Stimulated activated CD4-positive, alpha-beta T cell treated with anti-CD3 and anti-CD28 coated beads, Interleukin-4, amount 100 ng/mL, for 4 hours (primary cell): Measurements from ENCODE around the gene GRN.
A peak's percentile ranks its signal among the peaks of the same experiment; 100 is the strongest.

Source experiments
- DNase-seq, 2 experiments: peaks; one replicate each; pipeline ENCODE4 v3.0.0-alpha.2; 2020

GRN gene

DNA sequence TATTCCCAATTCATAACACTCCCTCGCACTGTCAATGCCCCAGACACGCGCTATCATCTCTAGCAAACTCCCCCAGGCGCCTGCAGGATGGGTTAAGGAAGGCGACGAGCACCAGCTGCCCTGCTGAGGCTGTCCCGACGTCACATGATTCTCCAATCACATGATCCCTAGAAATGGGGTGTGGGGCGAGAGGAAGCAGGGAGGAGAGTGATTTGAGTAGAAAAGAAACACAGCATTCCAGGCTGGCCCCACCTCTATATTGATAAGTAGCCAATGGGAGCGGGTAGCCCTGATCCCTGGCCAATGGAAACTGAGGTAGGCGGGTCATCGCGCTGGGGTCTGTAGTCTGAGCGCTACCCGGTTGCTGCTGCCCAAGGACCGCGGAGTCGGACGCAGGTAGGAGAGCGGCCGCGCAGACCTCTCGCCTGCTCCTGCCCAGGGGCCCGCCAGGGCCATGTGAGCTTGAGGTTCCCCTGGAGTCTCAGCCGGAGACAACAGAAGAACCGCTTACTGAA, at the start of gene GRN:
GRN (plus strand) TSS at position 364 of the 515 bp plus-strand sequence. CDS start 3,863 bp downstream, outside the sequence.
- DNase-seq, result peak; percentile 70 to 79

DNA sequence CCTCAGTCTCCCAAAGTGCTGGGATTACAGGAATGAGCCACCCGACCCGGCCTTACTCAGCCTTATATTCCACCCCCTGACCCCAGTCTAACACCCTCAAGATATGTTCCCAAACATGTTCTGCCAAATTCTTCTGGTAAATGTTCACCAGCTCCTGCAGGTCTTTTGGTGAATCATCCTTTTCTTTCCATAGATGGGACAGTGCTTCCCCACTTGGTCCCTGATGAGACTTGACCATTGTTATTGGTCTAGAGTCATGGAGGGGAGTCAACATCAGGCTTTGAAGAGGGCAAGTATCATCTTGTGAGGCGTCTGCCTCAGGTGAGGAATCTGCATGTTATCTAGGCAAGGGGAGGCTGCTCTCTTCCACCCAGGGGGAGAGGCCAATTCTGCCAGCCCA, 47.1 kb upstream of the GRN start:
- no peak for DNase-seq

DNA sequence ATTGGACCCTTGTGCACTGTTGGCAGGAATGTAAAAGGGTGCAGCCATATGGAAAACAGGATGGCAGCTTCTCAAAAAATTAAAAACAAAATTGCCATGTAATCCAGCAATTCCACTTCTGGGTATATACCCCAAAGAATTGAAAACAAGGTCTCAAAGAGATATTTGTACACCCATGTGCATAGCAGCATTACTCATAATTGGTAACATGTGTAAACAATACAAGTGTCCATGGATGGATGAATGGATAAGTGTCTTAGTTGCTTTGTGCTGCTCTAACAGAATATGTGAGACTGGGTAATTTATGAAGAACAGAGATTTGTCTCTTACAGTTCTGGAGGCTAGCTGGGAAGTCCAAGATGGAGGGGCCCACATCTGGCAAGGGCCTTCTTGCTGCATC, 40.5 kb upstream of the GRN start:
- DNase-seq, result no peak

DNA sequence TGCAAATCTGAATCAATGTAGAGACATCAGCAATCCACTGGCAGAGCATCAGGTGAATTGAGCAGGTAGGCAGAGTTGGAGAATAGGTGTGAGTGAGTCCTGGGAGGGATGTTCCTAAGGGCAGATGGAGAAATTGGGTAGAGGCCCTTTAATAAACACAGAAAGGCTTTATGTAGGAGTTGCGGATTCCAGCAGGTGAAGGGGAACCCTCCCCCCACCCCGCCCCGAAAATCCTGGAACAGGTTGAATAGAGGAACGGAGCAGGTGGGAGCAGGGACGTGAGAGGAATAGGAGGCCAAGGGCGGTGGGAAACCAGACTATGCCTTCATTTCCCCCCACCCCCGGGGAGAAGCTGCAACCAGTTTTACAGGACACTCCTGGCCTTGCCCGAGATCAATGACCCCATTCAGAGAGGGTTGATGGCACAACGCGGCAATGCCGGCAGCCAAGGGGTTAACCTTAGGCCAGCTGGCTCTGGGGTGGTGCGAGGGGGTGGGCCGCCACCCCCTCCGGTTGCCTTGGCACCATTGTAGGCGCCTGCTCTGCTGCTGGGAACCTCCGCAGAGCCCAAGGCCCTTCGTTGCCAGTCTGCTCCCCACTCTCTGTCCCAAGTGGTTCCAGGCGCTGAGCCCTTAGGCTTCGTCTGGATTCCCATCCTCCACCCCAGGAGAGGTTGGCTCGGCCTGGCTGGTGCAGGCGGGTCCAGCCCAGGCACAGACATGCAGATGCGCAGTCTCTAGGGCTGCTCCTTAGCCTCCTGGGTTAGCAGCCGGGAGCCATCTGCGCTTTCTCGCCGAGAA, 37.5 kb upstream of the GRN start:
- no peak for DNase-seq

DNA sequence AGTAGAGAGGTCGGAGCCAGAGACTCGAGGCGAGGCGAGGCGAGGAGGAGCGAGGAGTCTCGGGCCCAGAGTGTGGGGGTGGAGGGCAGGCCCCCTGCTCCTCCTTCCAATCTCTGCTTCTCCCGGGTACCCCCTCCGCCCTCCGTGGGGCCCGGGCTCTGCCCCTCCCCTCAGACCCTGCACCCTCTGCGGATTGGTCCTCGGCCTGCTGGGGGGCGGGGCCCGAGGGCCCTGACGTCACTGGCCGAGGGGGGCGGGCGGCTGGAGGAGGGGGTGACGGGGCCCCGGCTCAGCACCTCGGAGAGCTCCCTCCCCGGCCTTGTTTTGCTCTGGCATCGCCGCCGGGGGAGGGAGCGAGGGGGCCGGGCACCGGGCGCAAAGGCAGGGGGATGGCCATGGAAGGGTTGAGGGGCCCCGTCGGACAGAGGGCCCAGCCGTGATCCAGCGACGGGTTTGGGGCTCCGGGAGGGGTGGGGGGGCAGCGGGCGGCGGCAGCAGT, 36.7 kb upstream of the GRN start, which contains the start of gene RUNDC3A:
RUNDC3A (plus strand) TSS at position 282 of the 499 bp plus-strand sequence. CDS start 232 bp downstream, outside the sequence.
- peak; percentile 79 to 85 for DNase-seq

DNA sequence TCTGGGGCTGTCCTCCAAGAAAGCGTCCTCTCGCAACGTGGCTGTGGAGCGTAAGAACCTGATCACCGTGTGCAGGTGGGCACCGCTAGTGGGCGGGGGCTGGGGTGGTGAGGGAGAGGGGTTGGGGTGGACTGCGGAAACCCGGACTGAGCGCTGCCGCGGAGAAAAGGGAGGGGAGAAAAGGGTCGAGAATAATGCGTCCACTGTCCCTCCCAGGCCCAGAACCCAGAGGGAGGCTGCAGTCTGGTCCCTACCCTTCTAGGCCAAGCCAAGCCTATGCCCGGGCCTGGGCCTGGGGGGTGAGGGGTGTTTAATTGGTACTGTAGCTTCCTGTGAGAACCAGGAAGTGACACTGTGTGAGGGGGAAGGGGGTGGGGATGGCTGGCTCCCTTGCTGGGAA, 36.2 kb upstream of the GRN start:
- no peak for DNase-seq

DNA sequence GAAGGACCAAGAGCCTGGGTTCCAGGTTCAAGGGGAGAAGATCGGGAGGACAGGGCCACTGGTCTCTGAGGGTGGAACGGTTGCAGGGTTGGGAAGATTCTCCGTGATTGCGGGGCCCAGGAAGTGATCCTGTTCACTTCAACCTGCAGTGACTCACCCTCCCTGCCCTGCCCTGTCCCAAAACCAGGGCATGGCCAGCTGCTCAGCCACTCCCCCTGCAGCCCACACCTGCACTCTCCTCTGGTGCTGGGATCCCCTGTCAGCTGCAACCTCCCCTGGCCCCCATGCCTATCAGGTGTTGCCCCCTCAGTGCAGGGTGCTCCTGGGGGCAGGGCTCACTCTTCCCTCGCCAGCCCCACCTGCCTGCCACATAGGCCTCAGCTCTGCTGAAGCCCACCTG, 35.6 kb upstream of the GRN start:
- no peak for DNase-seq

DNA sequence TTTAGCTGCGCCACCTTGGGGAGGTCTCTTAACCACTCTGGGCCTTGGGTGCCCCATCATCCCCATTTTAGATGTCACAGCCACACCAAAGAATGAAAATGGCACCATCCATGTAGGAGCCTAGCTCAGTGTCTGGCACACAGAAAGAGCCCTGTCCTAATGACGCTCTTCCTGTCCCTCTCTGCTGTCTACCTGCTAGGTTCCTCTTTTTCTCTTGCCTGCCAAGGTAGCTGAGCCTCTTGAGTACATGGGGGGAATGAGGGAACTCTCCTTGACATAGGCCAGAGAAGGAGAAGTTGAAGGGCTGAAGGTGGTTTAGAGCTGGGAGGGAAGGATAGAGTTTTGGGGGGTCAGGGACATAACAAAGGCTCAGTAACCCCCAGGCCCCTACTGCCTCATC, 34.9 kb upstream of the GRN start:
- no peak for DNase-seq

DNA sequence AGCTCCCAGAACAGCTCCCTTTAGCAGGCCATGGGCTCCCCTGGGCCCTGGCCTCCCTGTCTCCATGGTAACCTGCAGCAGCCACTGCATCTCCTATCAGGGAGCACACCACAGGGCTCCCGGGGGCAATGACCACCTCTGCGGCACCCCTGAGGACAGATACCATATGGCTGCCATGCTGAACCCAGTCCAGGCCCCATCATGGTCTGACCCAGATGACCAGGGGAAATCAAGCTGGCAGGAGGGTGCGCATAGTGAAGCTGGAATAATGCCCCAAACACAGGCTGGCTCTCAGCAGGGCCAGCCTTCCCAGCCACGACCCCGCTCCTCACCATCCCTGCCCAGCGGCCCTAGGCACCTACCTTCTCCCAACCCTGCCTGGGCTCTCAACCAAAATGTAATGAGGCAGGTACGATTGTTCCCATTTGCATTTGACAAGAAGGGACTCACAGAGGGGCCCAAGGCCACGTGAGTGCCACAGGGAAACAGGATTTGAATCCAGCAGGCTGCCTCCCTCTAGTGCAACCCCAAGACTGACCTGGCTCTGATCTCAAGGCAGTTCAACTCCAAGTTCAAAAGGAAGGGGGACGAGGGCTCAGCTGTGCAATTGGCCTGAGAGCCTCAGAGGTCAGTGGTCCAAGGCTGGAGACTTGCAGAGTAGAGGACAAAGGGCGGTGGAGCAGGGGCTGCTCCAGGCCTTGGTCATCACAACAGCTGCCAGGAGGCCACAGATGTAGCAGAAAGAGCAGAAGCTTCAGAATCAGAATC, 34.3 kb upstream of the GRN start:
- DNase-seq, result no peak

DNA sequence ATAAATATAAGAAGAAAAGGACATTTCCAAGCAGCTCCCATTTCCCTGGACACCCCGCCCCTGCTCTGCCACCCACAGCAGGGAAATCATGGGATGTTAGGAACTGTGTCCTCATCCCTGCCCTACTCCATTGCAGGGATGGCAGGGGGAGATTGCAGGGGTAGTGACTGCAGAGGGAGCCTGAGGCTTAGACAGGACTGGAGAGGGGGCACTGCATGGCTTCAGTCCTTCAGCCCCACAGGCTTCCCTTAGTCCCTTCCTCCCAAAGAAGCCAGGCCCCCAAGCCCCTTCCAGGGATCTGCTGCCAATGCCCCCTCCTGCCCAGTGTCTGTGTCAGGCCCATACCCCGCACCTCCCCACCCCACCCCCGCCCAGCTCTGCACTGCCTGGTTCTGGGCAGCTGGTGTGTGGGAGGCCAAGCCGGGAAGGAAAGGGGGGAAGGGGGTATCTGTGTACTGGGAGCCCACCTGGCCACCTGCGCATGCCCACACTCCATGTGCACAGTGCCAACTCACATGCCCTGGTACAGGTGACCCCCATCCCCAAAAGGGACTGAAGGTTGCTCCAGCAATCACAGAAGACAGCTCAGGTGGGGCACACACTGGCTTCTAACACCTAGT, 33.4 kb upstream of the GRN start:
- DNase-seq, result no peak

DNA sequence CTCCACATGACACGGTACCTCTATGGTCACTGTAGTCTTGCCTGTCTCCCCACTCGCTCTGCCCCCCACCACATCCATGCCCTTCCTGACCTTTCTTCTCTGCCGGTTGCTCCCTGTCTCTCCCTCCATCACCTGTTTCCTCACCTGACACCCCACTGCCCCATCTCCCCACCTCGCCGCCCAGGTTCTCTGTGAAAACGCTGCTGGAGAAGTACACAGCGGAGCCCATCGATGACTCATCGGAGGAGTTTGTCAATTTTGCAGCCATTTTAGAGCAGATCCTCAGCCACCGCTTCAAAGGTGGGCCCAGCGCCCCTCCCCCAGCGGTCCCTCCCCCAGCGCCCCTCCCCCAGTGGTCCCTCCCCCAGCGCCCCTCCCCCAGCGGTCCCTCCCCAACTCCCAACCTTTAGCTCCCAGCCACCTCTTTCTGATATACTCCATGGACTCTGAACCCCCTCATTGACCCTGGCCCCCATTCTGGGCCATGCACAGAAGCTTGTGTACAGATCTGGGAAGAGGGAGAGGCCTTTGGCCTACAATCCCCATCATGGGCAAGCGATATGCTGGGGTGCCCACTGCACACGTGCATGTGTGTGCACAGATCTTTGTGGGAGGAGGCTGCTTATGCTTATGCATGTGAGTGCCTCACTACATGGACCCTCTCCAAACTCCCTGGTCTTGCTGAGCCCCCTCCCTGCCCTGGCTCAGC, 32.6 kb upstream of the GRN start:
- DNase-seq, result no peak

DNA sequence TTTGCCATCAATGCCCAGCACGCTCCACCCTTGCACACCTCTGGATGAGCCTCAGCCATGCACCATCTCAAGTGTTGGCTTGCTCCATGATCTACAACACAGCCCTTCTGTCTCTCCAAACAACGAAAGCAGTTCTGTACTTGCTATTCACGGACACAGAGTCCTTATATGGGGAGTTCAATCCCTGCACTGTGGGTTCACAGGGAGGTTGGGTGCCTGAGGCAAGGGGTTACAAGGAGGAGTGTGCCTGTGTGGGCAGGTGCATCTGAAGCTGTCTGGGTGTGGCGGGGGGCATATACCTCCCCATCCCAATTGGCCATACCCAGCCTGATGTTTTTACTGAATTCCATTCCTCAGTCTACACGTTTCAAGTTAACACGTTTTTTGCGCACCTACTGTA, 31.1 kb upstream of the GRN start:
- no peak for DNase-seq

DNA sequence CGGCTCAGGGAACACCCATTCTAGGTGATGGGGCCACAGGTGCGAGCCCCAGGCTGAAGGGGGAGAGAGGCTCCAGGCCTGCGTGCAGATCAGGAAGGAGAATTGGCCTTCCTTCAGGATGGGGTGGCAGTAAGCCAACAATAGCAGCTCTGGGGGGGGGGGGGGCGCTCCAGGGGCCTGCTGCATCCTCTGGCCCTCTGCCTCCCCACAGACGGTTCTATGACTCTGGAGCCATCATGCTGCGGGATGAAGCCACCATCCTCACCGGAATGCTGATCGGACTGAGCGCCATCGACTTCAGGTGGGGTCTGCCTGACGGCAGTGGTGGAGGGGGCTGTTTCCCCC, 30.6 kb upstream of the GRN start:
- no peak for DNase-seq

DNA sequence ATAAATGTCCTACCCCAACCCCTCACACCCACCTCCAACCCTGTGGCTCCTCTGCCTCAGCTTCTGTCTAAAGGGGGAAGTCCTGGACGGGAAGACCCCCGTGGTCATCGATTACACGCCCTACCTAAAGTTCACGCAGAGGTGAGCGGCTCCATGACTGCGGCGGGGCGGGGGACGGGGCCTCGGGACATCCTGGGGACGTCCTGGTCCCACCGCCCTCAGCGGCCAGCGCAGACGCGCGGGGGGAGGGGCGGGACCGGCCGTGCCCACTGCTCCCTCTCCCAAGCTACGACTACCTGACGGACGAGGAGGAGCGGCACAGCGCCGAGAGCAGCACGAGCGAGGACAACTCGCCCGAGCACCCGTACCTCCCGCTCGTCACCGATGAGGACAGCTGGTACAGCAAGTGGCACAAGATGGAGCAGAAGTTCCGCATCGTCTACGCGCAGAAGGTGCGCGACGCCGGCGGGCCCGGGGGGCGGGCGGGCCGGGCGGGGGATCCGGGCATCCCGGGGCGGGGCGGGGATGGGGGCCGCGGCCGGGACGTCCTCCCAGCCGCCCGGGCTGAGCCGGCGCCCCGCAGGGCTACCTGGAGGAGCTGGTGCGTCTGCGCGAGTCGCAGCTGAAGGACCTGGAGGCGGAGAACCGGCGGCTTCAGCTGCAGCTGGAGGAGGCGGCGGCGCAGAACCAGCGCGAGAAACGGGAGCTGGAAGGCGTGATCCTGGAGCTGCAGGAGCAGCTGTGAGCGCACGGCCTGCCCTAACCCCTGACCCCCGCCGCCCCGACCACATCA, 30.0 kb upstream of the GRN start:
- peak; percentile 35 to 46 for DNase-seq

DNA sequence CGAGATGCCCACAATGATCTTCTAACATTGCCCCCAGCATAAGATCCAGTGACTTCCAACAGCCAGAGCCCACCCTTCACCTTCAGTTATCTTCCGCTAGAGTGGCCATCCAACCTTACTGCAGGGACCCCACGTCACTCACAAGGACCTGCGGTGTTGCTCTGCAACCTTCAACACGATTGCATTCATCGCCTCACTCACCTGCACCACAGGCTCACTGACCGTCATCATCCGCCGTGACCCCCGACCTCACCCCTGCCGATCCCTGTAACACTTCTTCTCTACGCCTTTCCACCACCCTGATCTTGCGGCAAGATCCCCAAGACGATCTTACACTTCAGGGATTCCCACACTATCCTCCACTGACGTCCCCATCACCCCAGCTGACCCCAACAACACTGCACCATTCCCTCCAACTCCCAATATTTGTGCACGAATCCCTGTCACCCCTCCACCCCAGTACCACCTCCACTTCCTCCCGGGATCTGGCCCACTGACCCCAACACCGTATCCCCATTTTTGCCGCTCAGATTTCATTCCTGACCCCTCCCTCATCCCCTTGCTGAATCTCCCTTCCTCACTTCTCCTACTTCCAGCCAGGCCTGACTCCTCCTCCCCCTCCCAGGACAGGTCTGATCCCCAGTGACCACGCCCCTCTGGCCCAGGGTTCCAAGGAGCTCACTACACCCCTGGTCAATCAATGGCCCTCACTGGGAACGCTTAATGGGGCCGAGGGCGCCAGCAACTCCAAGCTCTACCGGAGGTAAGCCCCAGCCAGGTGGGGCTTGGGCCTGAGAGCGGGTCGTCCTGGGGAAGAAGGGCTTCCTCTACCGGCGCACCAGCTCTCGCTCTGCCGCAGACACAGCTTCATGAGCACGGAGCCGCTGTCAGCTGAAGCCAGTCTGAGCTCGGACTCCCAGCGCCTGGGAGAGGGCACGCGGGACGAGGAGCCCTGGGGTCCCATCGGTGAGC, 29.1 kb upstream of the GRN start:
- no peak for DNase-seq

DNA sequence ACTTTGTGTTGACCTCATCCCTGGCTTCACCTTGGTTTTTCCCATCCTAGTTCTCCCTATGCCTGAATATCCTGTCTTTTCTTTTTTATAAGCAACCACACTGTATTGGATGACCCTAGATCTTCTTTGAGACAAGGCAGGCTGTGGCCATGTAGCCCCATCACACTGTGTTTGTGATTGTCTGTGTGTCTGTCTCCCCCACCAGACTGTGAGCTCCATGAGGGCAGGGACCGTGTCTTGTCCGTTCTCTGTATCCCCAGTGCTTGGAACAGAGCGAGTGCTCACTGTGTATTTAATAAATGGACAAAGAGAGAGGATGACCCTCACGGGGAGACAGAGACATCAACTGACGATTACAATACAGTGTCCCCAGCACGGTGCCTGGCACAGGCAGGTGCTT, 27.6 kb upstream of the GRN start:
- no peak for DNase-seq

DNA sequence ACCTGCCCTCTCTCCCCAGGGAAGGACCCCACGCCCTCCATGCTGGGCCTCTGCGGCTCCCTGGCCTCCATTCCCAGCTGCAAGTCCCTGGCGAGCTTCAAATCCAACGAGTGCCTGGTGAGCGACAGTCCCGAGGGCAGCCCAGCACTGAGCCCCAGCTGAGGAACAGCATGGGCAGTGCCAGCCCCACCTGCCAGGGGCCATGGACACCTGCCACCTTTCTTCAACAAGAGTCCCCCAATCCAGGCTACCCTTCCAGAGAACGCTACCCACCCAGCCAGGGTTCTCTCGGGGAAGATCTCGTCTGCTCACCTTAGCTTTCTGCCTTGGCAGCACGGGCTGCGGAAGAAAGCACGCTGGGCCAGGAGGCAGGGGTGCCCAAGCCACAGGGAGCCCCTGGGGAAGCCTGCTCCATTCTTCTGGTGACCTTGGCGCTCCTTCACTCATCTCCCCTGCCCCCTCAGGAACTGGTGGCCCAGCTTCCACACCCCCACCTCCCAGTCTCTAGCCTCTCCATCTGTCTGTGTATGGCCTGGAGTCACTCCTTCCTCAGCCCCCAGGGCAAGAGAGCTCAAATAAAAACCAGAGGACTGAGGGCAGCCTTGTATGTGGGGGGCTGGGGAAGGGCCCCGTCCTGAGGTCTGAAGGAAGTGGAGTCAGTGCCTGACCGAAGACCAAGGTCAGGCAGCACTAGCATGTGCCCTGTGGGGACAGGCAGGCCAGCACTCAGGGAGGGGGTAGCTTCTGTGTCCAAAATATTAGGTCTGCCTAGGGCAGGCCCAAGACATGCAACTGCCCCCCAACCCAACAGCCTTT, 26.8 kb upstream of the GRN start:
- no peak for DNase-seq

DNA sequence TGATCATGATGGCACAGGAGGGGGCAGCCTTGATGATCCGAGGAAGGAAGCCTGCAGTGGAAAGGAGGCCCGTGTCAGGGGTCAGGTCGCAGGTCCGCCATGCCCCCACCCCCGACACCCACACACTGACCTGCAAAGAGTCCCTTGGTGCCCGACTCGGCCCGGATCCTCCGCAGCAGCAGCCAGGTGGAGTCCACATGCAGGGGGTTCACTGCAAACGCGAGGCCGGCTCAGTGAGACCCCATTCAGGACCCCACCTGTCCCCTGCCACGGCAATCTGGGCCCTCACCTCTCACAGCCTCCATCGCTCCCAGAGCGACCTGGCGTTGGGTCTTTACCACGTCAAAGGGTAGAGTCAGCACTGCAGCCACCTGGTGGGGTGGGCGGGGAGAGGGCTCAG, 25.0 kb upstream of the GRN start:
- no peak for DNase-seq

DNA sequence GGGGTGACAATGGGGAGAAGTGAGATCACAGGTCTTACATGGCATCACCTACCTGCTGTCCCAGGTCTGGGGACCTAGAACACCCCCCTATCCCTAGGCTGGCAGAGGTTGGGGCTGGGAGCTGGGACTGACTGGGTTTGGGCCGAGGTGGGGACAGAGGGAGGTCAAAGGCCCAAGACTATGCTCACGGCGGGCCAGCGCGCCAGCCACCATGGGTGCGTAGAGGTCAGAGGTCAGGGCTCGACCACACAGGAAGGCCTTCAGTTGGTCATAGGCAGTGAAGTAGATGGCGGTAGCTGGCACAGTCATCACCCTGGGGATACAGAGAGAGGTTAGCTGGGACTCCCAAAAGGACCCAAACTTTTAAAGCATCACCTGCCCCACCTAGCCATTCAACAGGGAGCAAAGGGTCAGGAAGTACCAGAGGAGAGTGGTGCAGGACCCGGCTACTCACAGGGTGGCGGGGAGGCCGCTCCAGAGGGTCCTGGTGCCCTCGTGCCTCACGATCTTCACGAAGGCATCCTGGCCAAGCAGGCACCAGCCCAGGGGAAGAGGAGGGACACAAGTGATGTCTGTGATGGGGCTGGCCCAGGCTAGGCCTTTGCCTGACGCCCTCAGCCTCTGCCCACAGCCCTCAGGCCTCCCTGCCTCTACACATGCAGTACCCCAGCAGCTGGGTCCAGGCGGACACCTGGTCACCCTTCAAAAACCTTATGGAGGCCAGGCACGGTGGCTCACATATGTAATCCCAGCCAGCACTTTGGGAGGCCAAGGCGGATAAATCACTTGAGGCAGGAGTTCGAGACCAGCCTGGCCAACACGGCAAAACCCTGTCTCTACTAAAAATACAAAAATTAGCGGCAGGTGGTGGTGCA, 23.6 kb upstream of the GRN start:
- DNase-seq, result no peak
